ENCODE measurements around the gene ABCA3. TPM values are rescaled to one million over a fixed set of nuclear protein-coding genes. Genes with fewer than 3 reads are reported as not detected.

The ABCA3 gene
- total RNA-seq, 4 donors from 2014 or later = 14.9 to 22.2 (median 15.8) TPM

GRCh38 chr16:2250652-2251295, 89.8 kb downstream of the ABCA3 start:
- 4 to 5% methylated on average over 30 to 34 of the region's 35 CpGs for WGBS, 2 donors
- Histone ChIP-seq H3K27me3 (no peaks in the 10 kb centered on the region), H3K36me3 (peaks cover 0 to 53% (median 11%) of the 10 kb centered on the region in 3 donors), H3K27ac (peak overlapping the region; percentile 63 to 95 (median 81)), H3K4me1 (peaks cover 0 to 22% (median 12%) of the 10 kb centered on the region in 4 donors), H3K4me3 (peak overlapping the region; percentile 41 to 83 (median 57)), H3K9me3 (no peaks in the 10 kb centered on the region)
- no peak for DNase-seq (ENCODE audit: low spot score in 2 of 2)
- no peak for TF ChIP-seq EP300 (IDR thresholded peaks at IDR 0.05)
- TF ChIP-seq CTCF (IDR thresholded peaks at IDR 0.05) = no peak
- TF ChIP-seq POLR2A (IDR thresholded peaks at IDR 0.05) = no peak

GRCh38 chr16:2246301-2246885, 94.1 kb downstream of the ABCA3 start:
- H3K27ac ChIP-seq = no peak overlapping the region
- 86 to 93% methylated on average over 15 to 17 of the region's 18 CpGs for WGBS, 2 donors
- H3K27me3 ChIP-seq = no peaks in the 10 kb centered on the region
- TF ChIP-seq CTCF (IDR thresholded peaks at IDR 0.05) (no peak), POLR2A (IDR thresholded peaks at IDR 0.05) (no peak), EP300 (IDR thresholded peaks at IDR 0.05) (no peak)
- H3K9me3 ChIP-seq = no peaks in the 10 kb centered on the region
- H3K36me3 ChIP-seq = peaks cover 0 to 65% (median 12%) of the 10 kb centered on the region in 3 donors
- DNase-seq (ENCODE audit: low spot score in 2 of 2) = no peak
- peaks cover 0 to 13% (median 4%) of the 10 kb centered on the region in 4 donors for H3K4me1 ChIP-seq
- no peak overlapping the region for H3K4me3 ChIP-seq

GRCh38 chr16:2244926-2245795, 95.4 kb downstream of the ABCA3 start:
- H3K4me1 ChIP-seq = peaks cover 0 to 4% (median 2%) of the 10 kb centered on the region in 4 donors
- WGBS, 2 donors = 92 to 94% methylated on average over 30 of the region's 30 CpGs
- DNase-seq (ENCODE audit: low spot score in 2 of 2) = no peak
- H3K27ac ChIP-seq = no peak overlapping the region
- no peak overlapping the region for H3K4me3 ChIP-seq
- no peaks in the 10 kb centered on the region for H3K27me3 ChIP-seq
- no peak for TF ChIP-seq EP300 (IDR thresholded peaks at IDR 0.05)
- TF ChIP-seq POLR2A (IDR thresholded peaks at IDR 0.05) = no peak
- TF ChIP-seq CTCF (IDR thresholded peaks at IDR 0.05) = no peak
- peaks cover 0 to 76% (median 12%) of the 10 kb centered on the region in 3 donors for H3K36me3 ChIP-seq
- H3K9me3 ChIP-seq = no peaks in the 10 kb centered on the region

- no peaks in the 10 kb centered on the region for H3K4me1 ChIP-seq
Observed at GRCh38 chr16:2244301-2244700, 96.2 kb downstream of the ABCA3 start.

More at GRCh38 chr16:2244301-2244700, 96.2 kb downstream of the ABCA3 start:
- peaks cover 0 to 82% (median 12%) of the 10 kb centered on the region in 3 donors for H3K36me3 ChIP-seq
- no peak overlapping the region for H3K27ac ChIP-seq
- no peak overlapping the region for H3K4me3 ChIP-seq
- TF ChIP-seq EP300 (IDR thresholded peaks at IDR 0.05) (no peak), POLR2A (IDR thresholded peaks at IDR 0.05) (no peak), CTCF (IDR thresholded peaks at IDR 0.05) (no peak)
- no peak for DNase-seq (ENCODE audit: low spot score in 2 of 2)
- WGBS, 2 donors = 59 to 75% methylated on average over 12 to 14 of the region's 17 CpGs
- no peaks in the 10 kb centered on the region for H3K9me3 ChIP-seq
- H3K27me3 ChIP-seq = no peaks in the 10 kb centered on the region

Data from tibial nerve (tissue), 4 donors.